H1 (cell line): ENCODE data around the gene CDH16. TPM values are rescaled to one million over a fixed set of nuclear protein-coding genes. Genes with fewer than 3 reads are reported as not detected.
A peak's percentile ranks its signal among the peaks of the same experiment; 100 is the strongest.

Experiments used
- ATF3 ChIP-seq: IDR thresholded peaks from 2 replicates; pipeline ENCODE4 v1.6.1; 2011; ENCODE audit warnings: low read depth, mild to moderate bottlenecking, low read length; ENCODE audit not compliant: insufficient read depth
- BRCA1 ChIP-seq: IDR thresholded peaks from 2 replicates; pipeline ENCODE4 v1.6.1; 2012; ENCODE audit warnings: low read depth, low read length, improper control_type of control experiment
- CHD2 ChIP-seq: IDR thresholded peaks from 2 replicates; pipeline ENCODE4 v1.6.1; 2012; ENCODE audit warnings: low read length, improper control_type of control experiment
- HDAC6 ChIP-seq: IDR thresholded peaks from one replicate; pipeline ENCODE4 v1.7.1; 2012; ENCODE audit warnings: low read depth, mild to moderate bottlenecking, inconsistent platforms, low read length, moderate library complexity
- JUN ChIP-seq: IDR thresholded peaks from 2 replicates; pipeline ENCODE4 v1.6.1; 2011; ENCODE audit warnings: low read depth, mild to moderate bottlenecking, improper control_type of control experiment, low read length
- KDM1A ChIP-seq: fragments of 200-600, 300-600 bp; sonication (generic); IDR thresholded peaks from 2 replicates; pipeline ENCODE4 v1.7.1; 2016; ENCODE audit warnings: mild to moderate bottlenecking, low read length, borderline replicate concordance
- NRF1 ChIP-seq: IDR thresholded peaks from 2 replicates; pipeline ENCODE4 v1.6.1; 2011; ENCODE audit warnings: mild to moderate bottlenecking, low read depth, low read length, improper control_type of control experiment
- SIX5 ChIP-seq: IDR thresholded peaks from 2 replicates; pipeline ENCODE4 v1.6.1; 2011; ENCODE audit warnings: mild to moderate bottlenecking, low read depth, low read length
- TAF1 ChIP-seq: IDR thresholded peaks from 2 replicates; pipeline ENCODE4 v1.6.1; 2011; ENCODE audit warnings: mild to moderate bottlenecking, low read depth, low read length
- TAF7 ChIP-seq: optimal IDR thresholded peaks from 2 replicates; pipeline ENCODE3; 2011; ENCODE audit warnings: low read depth, mild to moderate bottlenecking, inconsistent platforms, low read length, moderate library complexity, borderline replicate concordance
- USF2 ChIP-seq: IDR thresholded peaks from 2 replicates; pipeline ENCODE4 v1.6.1; 2011; ENCODE audit warnings: low read length, improper control_type of control experiment
- YY1 ChIP-seq: IDR thresholded peaks from 2 replicates; pipeline ENCODE4 v1.6.1; 2011; ENCODE audit warnings: low read depth, mild to moderate bottlenecking, low read length
- ZNF274 ChIP-seq: IDR thresholded peaks from 2 replicates; pipeline ENCODE4 v1.7.0; 2012; ENCODE audit warnings: low read length, borderline replicate concordance; ENCODE audit errors: extremely low read depth
- polyA plus RNA-seq, 7 experiments: library from polyadenylated mRNA; depleted of rRNA in 3 of 7; stranded (reverse) in 5 of 7; unstranded in 2 of 7; fragments of >200 nt in 5 of 7; fragments of 200-250 nt in 2 of 7; gene quantifications; 1 replicate in 5 of 7; 2 replicates in 1 of 7; 4 replicates in 1 of 7; pipeline versions ENCODE4 v1.2.1 to v1.2.3, GENCODE V29; 2011 to 2013; ENCODE audit warnings: missing spikeins in 2 of 7, mixed read lengths in 2 of 7
- total RNA-seq: library from RNA; stranded (reverse); fragmentation: NEBNext Ultra II Directional; extraction: Animal tissue kit (Norgen Biotek cat#: 25700); gene quantifications from 2 replicates; pipeline ENCODE4 v1.2.1, GENCODE V29; 2021

CDH16 gene
- total and polyA plus RNA-seq, 2 of the 8 experiments (the other 6 are each of a cell fraction or from before 2014, with no cell fraction given): not detected

- TF ChIP-seq YY1: no peak
- peak; percentile 25 for TF ChIP-seq TAF7
- peak; percentile 40; the same call in 1 of the 2 replicates for TF ChIP-seq ATF3
- peak; percentile 93 for TF ChIP-seq CHD2
- TF ChIP-seq NRF1: peak; percentile 48
- no peak for TF ChIP-seq ZNF274
- no peak for TF ChIP-seq KDM1A
- TF ChIP-seq BRCA1: no peak
- peak; percentile 62 for TF ChIP-seq TAF1
- no peak for TF ChIP-seq JUN
- TF ChIP-seq HDAC6: no peak
- no peak for TF ChIP-seq SIX5
- peak; percentile 87 for TF ChIP-seq USF2
Measured at GRCh38 chr16:66880288-66881013, 38.2 kb downstream of the CDH16 start, which contains the start of gene PDP2 (continued).
